Activated naive CD4-positive, alpha-beta T cell treated with anti-CD3 and anti-CD28 coated beads, Interleukin-2, amount 50 U/mL, for 16 hours (primary cell): ENCODE results near the gene RPN2.

Experiments used
- DNase-seq: peaks from one replicate; pipeline ENCODE4 v3.0.0-alpha.2; 2020

RPN2 gene

GRCh38 chr20:37188787-37189186 is 9.7 kb downstream of the RPN2 start:
- no peak for DNase-seq

- DNase-seq, result no peak
These were observed 10.4 kb downstream of the RPN2 start for GRCh38 chr20:37189416-37190016.

- DNase-seq, result no peak
These were observed 11.4 kb downstream of the RPN2 start for GRCh38 chr20:37190354-37191112.

- DNase-seq, result peak; percentile 73
These were observed 13.2 kb downstream of the RPN2 start for GRCh38 chr20:37192137-37192854.

GRCh38 chr20:37193226-37193625 is 14.1 kb downstream of the RPN2 start:
- no peak for DNase-seq

- DNase-seq, result no peak
These were observed 14.7 kb downstream of the RPN2 start for GRCh38 chr20:37193821-37194220.

- no peak for DNase-seq
These were observed 15.7 kb downstream of the RPN2 start for GRCh38 chr20:37194621-37195417.

GRCh38 chr20:37198932-37199660 is 20.0 kb downstream of the RPN2 start:
- DNase-seq, result no peak

- DNase-seq, result no peak
These were observed 21.2 kb downstream of the RPN2 start for GRCh38 chr20:37200376-37200775.

GRCh38 chr20:37200926-37201826 is 22.0 kb downstream of the RPN2 start:
- DNase-seq, result no peak

GRCh38 chr20:37201827-37202162 is 22.7 kb downstream of the RPN2 start:
- no peak for DNase-seq

GRCh38 chr20:37202267-37202943 is 23.3 kb downstream of the RPN2 start:
- DNase-seq, result no peak

GRCh38 chr20:37204056-37204455 is 24.9 kb downstream of the RPN2 start:
- DNase-seq, result no peak

- no peak for DNase-seq
These were observed 26.0 kb downstream of the RPN2 start for GRCh38 chr20:37205130-37205529.

GRCh38 chr20:37205794-37206193 is 26.7 kb downstream of the RPN2 start:
- DNase-seq, result no peak

GRCh38 chr20:37207171-37207570 is 28.0 kb downstream of the RPN2 start:
- DNase-seq, result no peak

- DNase-seq, result no peak
These were observed 30.1 kb downstream of the RPN2 start for GRCh38 chr20:37209193-37209592.

GRCh38 chr20:37209661-37210314 is 30.7 kb downstream of the RPN2 start:
- DNase-seq, result no peak

GRCh38 chr20:37218441-37218840 is 39.3 kb downstream of the RPN2 start:
- DNase-seq, result no peak

GRCh38 chr20:37218976-37219375 is 39.8 kb downstream of the RPN2 start:
- no peak for DNase-seq
